Ectodermal cell (in vitro differentiated cells): Measurements from ENCODE around the gene CASP2.
A peak's percentile ranks its signal among the peaks of the same experiment; 100 is the strongest.

Experiments
- H3K27ac ChIP-seq: 2 replicates; pipeline ENCODE4 v1.7.0; 2013; ENCODE audit warnings: mild to moderate bottlenecking, low read depth, low read length; ENCODE audit not compliant: insufficient read depth, poor library complexity, severe bottlenecking
- H3K27me3 ChIP-seq: 2 replicates; pipeline ENCODE4 v1.7.0; 2013; ENCODE audit warnings: mild to moderate bottlenecking, low read length; ENCODE audit not compliant: insufficient read depth, control insufficient read depth, poor library complexity, severe bottlenecking
- H3K36me3 ChIP-seq: one replicate; pipeline ENCODE4 v1.7.0; 2013; ENCODE audit warnings: low read length; ENCODE audit not compliant: control insufficient read depth, insufficient read depth
- H3K4me1 ChIP-seq: one replicate; pipeline ENCODE4 v1.7.0; 2013; ENCODE audit warnings: low read length; ENCODE audit not compliant: control insufficient read depth, insufficient read depth
- H3K4me3 ChIP-seq: 2 replicates; pipeline ENCODE4 v1.7.0; 2013; ENCODE audit warnings: low read depth, low read length, control low read depth; ENCODE audit not compliant: insufficient read depth
- H3K9me3 ChIP-seq: 2 replicates; pipeline ENCODE4 v1.7.0; 2013; ENCODE audit warnings: mild to moderate bottlenecking, low read length, moderate library complexity; ENCODE audit not compliant: control insufficient read depth
- WGBS, 2 experiments: methylation state at CpG; one replicate each; pipeline ENCODE4 v1.1.7; 2013; ENCODE audit warnings: missing lambda C conversion rate in 2 of 2; 5-methylcytosine and 5-hydroxymethylcytosine counted together

CASP2 gene

GRCh38 chr7:143281529-143281928 lies 6.6 kb upstream of the CASP2 start:
- Histone ChIP-seq H3K4me3 (no peak overlapping the region), H3K4me1 (peaks cover 14% of the 10 kb centered on the region), H3K36me3 (no peaks in the 10 kb centered on the region), H3K27me3 (no peaks in the 10 kb centered on the region), H3K27ac (no peak overlapping the region), H3K9me3 (no peaks in the 10 kb centered on the region)
- WGBS, 2 experiments = 93 to 100% methylated on average over 2 of the region's 2 CpGs

GRCh38 chr7:143282124-143282523 lies 6.0 kb upstream of the CASP2 start:
- peaks cover 14% of the 10 kb centered on the region for H3K4me1 ChIP-seq
- H3K4me3 ChIP-seq = no peak overlapping the region
- no peaks in the 10 kb centered on the region for H3K27me3 ChIP-seq
- H3K9me3 ChIP-seq = no peaks in the 10 kb centered on the region
- no peaks in the 10 kb centered on the region for H3K36me3 ChIP-seq
- WGBS, 2 experiments = 93 to 95% methylated on average over 8 of the region's 8 CpGs
- H3K27ac ChIP-seq = no peak overlapping the region

GRCh38 chr7:143283381-143283780 lies 4.8 kb upstream of the CASP2 start:
- H3K4me3 ChIP-seq = no peak overlapping the region
- H3K4me1 ChIP-seq = peaks cover 14% of the 10 kb centered on the region
- 73 to 74% methylated on average over 4 of the region's 4 CpGs for WGBS, 2 experiments
- H3K36me3 ChIP-seq = no peaks in the 10 kb centered on the region
- H3K9me3 ChIP-seq = no peaks in the 10 kb centered on the region
- H3K27me3 ChIP-seq = peaks cover 6% of the 10 kb centered on the region
- no peak overlapping the region for H3K27ac ChIP-seq

- Histone ChIP-seq H3K27me3 (peaks cover 6% of the 10 kb centered on the region), H3K36me3 (no peaks in the 10 kb centered on the region), H3K9me3 (no peaks in the 10 kb centered on the region), H3K4me3 (no peak within 1 kb of the TSS), H3K27ac (no peak within 1 kb of the TSS), H3K4me1 (peaks cover 11% of the 10 kb centered on the region)
- 70 to 76% methylated on average over 17 to 19 of the region's 19 CpGs for WGBS, 2 experiments
Measured at GRCh38 chr7:143284591-143285469, 3.3 kb upstream of the CASP2 start, which contains the start of gene TMEM139. TMEM139 (plus strand) TSS chr7:143284958; CDS start chr7:143285958, 1,000 bp downstream.

- 59 to 79% methylated on average over 2 to 3 of the region's 3 CpGs for WGBS, 2 experiments
- Histone ChIP-seq H3K36me3 (no peaks in the 10 kb centered on the region), H3K27ac (no peak overlapping the region), H3K4me1 (peaks cover 17% of the 10 kb centered on the region), H3K9me3 (no peaks in the 10 kb centered on the region), H3K27me3 (peaks cover 6% of the 10 kb centered on the region), H3K4me3 (no peak overlapping the region)
Measured at GRCh38 chr7:143285470-143285778, 2.7 kb upstream of the CASP2 start.

- Histone ChIP-seq H3K27me3 (peaks cover 6% of the 10 kb centered on the region), H3K36me3 (no peaks in the 10 kb centered on the region), H3K9me3 (no peaks in the 10 kb centered on the region), H3K4me1 (peaks cover 20% of the 10 kb centered on the region), H3K4me3 (no peak overlapping the region), H3K27ac (no peak overlapping the region)
- 93 to 94% methylated on average over 11 of the region's 11 CpGs for WGBS, 2 experiments
Measured at GRCh38 chr7:143285806-143286521, 2.2 kb upstream of the CASP2 start.

GRCh38 chr7:143286522-143286890 lies 1.6 kb upstream of the CASP2 start:
- no peak overlapping the region for H3K4me3 ChIP-seq
- no peak overlapping the region for H3K27ac ChIP-seq
- no peaks in the 10 kb centered on the region for H3K9me3 ChIP-seq
- no peaks in the 10 kb centered on the region for H3K36me3 ChIP-seq
- 85 to 87% methylated on average over 6 of the region's 6 CpGs for WGBS, 2 experiments
- H3K4me1 ChIP-seq = peaks cover 20% of the 10 kb centered on the region
- peaks cover 6% of the 10 kb centered on the region for H3K27me3 ChIP-seq

- Histone ChIP-seq H3K9me3 (no peaks in the 10 kb centered on the region), H3K4me1 (peaks cover 20% of the 10 kb centered on the region), H3K27ac (no peak overlapping the region), H3K4me3 (no peak overlapping the region), H3K27me3 (peaks cover 6% of the 10 kb centered on the region), H3K36me3 (peaks cover 7% of the 10 kb centered on the region)
- 91 to 92% methylated on average over 17 of the region's 17 CpGs for WGBS, 2 experiments
Measured at GRCh38 chr7:143287339-143287934, 714 bp upstream of the CASP2 start.

- Histone ChIP-seq H3K36me3 (peaks cover 18% of the 10 kb centered on the region), H3K27me3 (peaks cover 6% of the 10 kb centered on the region), H3K4me3 (peak overlapping the region; percentile 89), H3K4me1 (peaks cover 20% of the 10 kb centered on the region), H3K9me3 (no peaks in the 10 kb centered on the region), H3K27ac (peak overlapping the region; percentile 70)
- 2 to 4% methylated on average over 11 of the region's 11 CpGs for WGBS, 2 experiments
Measured at GRCh38 chr7:143288836-143289235, 685 bp downstream of the CASP2 start.

GRCh38 chr7:143289421-143289820 lies 1.3 kb downstream of the CASP2 start:
- no peak overlapping the region for H3K27ac ChIP-seq
- H3K36me3 ChIP-seq = peaks cover 24% of the 10 kb centered on the region
- H3K27me3 ChIP-seq = peaks cover 6% of the 10 kb centered on the region
- 52 to 58% methylated on average over 6 of the region's 6 CpGs for WGBS, 2 experiments
- peaks cover 20% of the 10 kb centered on the region for H3K4me1 ChIP-seq
- peak overlapping the region; percentile 89 for H3K4me3 ChIP-seq
- H3K9me3 ChIP-seq = no peaks in the 10 kb centered on the region
